Measurements from ENCODE around the gene IFT25.

Gene IFT25

DNA sequence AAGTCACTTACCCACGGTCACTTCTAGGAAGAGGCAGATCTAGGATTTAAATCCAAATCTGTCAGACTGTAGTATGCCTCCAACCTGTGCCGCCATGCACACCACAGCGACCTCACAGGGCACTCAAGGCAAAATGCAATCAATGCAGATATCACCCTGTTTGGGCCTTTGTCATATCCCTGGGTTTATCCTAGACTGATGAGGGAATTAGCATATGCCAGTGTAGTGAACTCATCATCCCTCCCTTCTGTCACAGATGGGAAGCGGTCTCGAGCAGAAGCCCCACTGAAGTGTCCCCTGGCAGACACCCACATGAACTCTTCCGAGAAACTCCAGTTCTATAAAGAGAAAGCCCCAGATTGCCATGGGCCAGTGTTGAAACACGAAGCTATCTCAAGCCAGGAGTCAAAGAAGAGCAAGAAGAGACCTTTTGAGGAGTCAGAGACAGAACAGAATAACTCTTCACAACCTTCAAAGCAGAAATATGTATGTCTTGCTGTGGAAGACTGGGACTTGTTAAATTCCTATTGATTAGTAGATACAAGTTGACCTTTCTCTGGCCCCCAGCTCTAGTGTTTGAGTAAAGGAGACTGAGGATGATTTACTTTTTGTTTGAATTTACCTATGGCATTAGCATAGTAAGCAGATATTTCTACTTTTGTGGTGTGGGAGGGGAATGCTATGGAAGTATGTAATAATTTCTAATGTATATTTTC is 22.1 kb upstream of the IFT25 start:
- Mint-ChIP-seq H3K27me3 (ENCODE audit: low read depth) (no peaks in the 10 kb centered on the region), H3K9me3 (no peaks in the 10 kb centered on the region), H3K4me3 (no peak overlapping the region), H3K36me3 (ENCODE audit: low read depth) (peaks cover 30% of the 10 kb centered on the region), H3K27ac (no peak overlapping the region), H3K4me1 (ENCODE audit: low read depth) (no peaks in the 10 kb centered on the region)

DNA sequence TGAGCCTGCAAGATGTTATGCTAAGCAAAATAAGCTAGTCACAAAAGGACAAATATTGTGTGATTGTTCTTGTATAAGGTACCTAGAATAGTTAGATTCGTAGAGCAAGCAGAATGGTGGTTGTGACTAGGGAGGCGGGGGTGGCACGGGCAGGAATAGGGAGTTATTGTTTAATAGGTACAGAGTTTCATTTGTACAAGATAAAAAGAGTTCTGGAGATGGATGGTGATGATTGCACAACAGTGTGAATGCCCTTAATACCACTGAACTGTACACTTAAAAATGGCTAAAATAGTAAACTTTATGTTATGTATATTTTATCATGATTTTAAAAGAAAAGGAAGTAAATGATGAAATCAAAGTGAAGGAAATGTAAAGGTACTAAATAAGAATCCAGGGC is 21.3 kb upstream of the IFT25 start:
- no peak overlapping the region for H3K27ac Mint-ChIP-seq
- H3K9me3 Mint-ChIP-seq: no peaks in the 10 kb centered on the region
- H3K27me3 Mint-ChIP-seq (ENCODE audit: low read depth): no peaks in the 10 kb centered on the region
- H3K36me3 Mint-ChIP-seq (ENCODE audit: low read depth): peaks cover 32% of the 10 kb centered on the region
- no peak overlapping the region for H3K4me3 Mint-ChIP-seq
- no peaks in the 10 kb centered on the region for H3K4me1 Mint-ChIP-seq (ENCODE audit: low read depth)

DNA sequence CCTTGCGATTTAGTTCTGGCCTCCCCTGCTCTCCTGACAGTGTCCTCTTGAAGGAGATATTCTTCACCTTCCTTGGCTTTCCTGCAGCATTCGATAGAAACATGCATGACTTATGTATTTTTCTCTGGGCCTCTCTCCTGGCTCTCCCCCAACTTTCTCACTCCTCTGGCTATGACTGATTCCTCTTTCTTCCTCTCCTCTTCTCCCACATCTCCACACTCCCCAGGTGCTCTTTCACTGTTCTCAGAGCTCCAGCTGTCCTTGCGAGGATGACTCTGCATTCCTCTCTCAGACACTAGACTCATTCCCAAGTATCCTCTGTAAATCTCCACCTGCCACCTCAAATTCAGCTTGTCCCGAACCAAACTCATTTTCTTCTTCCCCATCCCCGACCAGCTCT is 18.6 kb upstream of the IFT25 start:
- no peak overlapping the region for H3K4me3 Mint-ChIP-seq
- no peaks in the 10 kb centered on the region for H3K27me3 Mint-ChIP-seq (ENCODE audit: low read depth)
- H3K9me3 Mint-ChIP-seq: no peaks in the 10 kb centered on the region
- peak overlapping the region; percentile 16 for H3K27ac Mint-ChIP-seq
- H3K4me1 Mint-ChIP-seq (ENCODE audit: low read depth): no peaks in the 10 kb centered on the region
- H3K36me3 Mint-ChIP-seq (ENCODE audit: low read depth): peaks cover 29% of the 10 kb centered on the region

DNA sequence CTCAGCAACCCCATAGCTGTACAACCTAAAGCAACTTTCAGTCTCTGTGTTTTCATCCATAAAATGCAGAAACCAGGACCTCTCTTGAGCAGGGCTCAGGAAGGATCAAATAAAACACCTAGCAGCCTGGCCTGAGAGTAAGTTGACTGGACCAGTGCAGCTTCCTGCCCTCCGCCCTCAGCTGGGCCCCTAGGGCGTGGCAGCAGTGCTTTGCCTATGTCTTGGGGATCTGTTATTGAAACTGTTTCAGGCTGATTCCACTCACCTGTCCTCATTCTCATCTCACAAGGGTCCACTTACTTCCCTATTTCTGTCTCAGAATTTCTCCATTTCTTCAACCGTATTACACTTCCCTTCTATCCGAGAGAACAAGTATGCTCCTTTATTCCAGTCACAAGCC is 18.0 kb upstream of the IFT25 start:
- no peaks in the 10 kb centered on the region for H3K4me1 Mint-ChIP-seq (ENCODE audit: low read depth)
- H3K36me3 Mint-ChIP-seq (ENCODE audit: low read depth): peaks cover 28% of the 10 kb centered on the region
- H3K4me3 Mint-ChIP-seq: no peak overlapping the region
- H3K27me3 Mint-ChIP-seq (ENCODE audit: low read depth): no peaks in the 10 kb centered on the region
- H3K27ac Mint-ChIP-seq: no peak overlapping the region
- H3K9me3 Mint-ChIP-seq: no peaks in the 10 kb centered on the region

DNA sequence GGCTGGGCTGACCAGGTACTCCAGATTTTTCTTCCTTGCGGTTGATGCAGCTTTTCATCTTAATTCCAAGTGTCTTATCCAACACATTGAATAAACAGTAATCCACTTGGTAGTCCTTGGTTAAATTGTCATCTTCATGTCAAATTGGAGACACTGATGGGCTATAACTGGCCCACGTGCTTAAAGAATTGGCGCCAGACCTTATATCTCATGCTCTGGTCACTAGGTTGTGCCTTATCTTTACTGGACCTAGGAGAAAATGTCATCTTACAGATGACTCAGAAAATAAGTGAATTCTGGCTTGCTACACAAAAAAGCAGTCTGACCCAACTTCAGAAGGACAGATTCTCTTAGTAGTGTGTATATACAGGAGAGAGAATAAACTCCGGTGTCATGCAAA is 16.9 kb upstream of the IFT25 start:
- no peak overlapping the region for H3K27ac Mint-ChIP-seq
- peaks cover 21% of the 10 kb centered on the region for H3K36me3 Mint-ChIP-seq (ENCODE audit: low read depth)
- no peaks in the 10 kb centered on the region for H3K9me3 Mint-ChIP-seq
- peaks cover under 1% of the 10 kb centered on the region for H3K4me1 Mint-ChIP-seq (ENCODE audit: low read depth)
- no peaks in the 10 kb centered on the region for H3K27me3 Mint-ChIP-seq (ENCODE audit: low read depth)
- no peak overlapping the region for H3K4me3 Mint-ChIP-seq

DNA sequence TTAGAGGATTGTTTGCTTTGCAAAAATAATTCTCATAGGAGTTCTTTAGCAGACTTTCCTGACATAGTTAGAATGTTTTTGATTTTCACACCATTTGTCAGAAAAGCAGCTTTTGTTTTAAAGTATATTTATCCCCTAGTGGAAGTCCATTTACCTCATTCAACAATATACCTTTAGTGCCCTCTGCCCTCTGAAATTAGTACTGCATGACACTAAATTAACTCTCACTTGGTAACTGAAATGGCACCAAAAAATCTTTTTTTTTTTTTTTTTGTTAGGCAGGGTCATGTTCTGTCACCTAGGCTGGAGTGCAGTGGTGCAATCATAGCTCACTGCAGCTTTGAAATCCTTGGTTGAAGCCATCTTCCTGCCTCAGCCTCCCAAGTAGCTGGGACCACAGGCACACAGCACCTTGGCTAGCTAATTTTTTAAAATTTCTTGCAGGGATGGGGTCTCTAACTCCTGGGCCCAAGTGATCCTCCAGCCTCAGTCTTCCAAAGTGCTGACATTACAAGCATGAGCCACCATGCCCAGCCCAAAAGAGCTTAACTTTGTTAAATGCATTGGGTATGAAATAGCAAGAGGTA is 14.3 kb upstream of the IFT25 start:
- Mint-ChIP-seq H3K4me3 (no peak overlapping the region), H3K36me3 (ENCODE audit: low read depth) (peaks cover 13% of the 10 kb centered on the region), H3K27ac (no peak overlapping the region), H3K9me3 (no peaks in the 10 kb centered on the region), H3K27me3 (ENCODE audit: low read depth) (no peaks in the 10 kb centered on the region), H3K4me1 (ENCODE audit: low read depth) (peaks cover 11% of the 10 kb centered on the region)

DNA sequence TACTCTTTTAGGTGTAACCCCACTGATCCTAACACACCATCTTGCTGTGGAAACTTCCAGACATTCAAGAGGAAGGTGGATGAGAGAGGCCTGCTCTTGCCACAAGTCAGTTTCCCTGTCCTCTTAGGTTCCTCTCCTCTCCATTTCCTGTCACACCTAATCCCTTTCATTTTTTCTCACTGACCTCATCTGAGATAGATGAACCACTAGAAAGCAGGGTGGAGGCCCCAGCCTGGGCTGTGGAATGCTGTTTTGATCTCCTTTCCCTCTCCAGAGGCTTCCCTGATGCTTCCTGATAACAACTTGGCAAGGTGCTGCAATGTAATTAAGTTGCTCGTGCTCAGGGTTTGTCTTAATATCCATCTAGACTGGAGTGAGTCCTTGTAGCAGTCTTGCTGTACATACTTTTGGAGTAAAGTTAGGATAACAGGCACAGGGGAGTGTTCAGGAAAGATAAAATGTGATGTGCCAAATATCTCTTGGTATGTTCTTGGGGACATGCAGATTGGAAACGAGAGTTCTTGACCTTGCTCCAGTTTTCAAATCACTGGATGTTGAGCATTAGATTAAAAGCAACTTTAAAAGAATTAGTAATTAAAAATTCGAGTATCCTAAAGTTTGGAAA is 11.8 kb upstream of the IFT25 start:
- Mint-ChIP-seq H3K4me3 (no peak overlapping the region), H3K4me1 (ENCODE audit: low read depth) (peaks cover 13% of the 10 kb centered on the region), H3K9me3 (no peaks in the 10 kb centered on the region), H3K27me3 (ENCODE audit: low read depth) (no peaks in the 10 kb centered on the region), H3K27ac (peak overlapping the region; percentile 38), H3K36me3 (ENCODE audit: low read depth) (peaks cover 8% of the 10 kb centered on the region)

DNA sequence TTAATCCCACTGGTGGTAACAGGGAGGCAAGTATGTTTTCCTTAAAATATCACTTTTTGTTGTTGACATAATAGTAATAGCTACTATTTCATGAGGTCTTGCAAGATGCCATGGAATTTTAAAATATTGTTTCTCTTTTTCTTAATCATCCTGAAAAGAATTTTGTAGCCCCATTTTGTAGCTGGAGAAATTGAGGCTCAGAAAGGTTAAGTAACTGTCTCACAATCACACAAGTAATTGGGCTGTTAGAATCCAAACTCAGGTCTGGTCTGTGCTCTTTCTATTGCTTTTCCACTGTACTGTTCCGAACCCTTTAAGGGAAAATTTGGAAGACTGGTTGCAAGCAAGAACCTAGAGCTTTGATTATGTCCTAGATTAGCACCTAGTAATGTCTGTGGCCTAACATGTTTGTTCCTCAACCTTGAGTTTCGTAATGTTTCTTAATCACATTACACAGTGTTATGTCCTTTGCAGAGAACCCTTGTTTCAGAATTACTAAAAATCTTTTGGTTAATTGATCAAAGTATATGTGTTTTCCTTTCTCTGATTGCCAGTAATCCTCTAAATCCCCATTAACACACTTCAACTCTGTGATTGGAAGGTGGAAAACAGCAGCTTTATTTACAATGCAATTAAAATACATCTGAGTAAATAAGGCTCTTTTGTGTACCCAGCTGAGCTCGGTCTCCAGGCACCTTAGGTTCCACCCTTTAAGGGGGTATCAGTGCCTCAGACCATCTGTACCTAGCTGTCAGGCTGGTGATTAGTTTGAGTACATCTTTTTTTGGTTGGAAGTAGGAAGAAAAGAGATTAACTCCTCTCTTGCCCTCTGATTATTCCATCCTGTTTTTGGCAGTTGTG is 11.0 kb upstream of the IFT25 start:
- H3K27me3 Mint-ChIP-seq (ENCODE audit: low read depth): no peaks in the 10 kb centered on the region
- no peak overlapping the region for H3K4me3 Mint-ChIP-seq
- H3K4me1 Mint-ChIP-seq (ENCODE audit: low read depth): peaks cover 13% of the 10 kb centered on the region
- H3K27ac Mint-ChIP-seq: no peak overlapping the region
- H3K36me3 Mint-ChIP-seq (ENCODE audit: low read depth): peaks cover 8% of the 10 kb centered on the region
- H3K9me3 Mint-ChIP-seq: no peaks in the 10 kb centered on the region

DNA sequence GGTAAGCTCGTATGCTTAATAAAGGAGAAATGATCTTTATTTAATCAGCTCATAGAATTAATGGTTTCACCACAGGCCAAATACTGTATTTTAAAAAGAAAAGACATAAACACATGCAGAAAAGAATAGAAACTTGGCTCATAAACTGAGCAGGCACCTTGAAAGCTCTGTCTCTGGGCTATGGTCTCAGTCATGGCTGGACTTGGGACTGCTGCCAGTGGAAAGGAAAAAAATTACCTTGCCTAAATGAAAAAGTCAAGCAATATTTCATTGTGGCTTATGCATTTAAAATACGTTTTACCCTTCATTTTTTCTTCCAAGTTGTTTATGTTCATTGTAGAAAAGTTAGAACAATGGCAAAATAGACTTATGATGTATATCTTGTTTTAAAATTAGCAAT is 8.6 kb upstream of the IFT25 start:
- Mint-ChIP-seq H3K27ac (no peak overlapping the region), H3K4me3 (no peak overlapping the region), H3K27me3 (ENCODE audit: low read depth) (no peaks in the 10 kb centered on the region), H3K36me3 (ENCODE audit: low read depth) (peaks cover 8% of the 10 kb centered on the region), H3K9me3 (no peaks in the 10 kb centered on the region), H3K4me1 (ENCODE audit: low read depth) (peaks cover 15% of the 10 kb centered on the region)

DNA sequence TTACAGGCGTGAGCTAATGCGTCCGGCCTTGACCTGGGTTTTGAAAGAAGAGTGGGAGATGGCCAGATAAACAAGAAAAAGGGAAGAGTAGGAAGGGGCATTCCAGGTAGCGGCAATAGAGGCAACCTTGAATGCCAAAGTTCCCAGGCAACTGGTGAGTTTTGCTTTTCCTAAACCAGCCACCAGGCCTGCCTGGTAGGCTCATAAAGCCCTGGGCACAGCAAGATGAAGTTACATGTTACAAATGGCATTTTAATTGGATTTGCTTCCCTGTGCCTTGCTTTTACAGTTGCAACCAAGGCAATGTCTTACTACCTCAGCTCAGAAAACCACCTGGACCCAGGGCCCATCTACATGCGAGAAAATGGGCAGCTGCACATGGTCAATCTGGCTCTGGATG is 6.2 kb upstream of the IFT25 start:
- Mint-ChIP-seq H3K4me3 (no peak overlapping the region), H3K27ac (no peak overlapping the region), H3K4me1 (ENCODE audit: low read depth) (peaks cover 26% of the 10 kb centered on the region), H3K27me3 (ENCODE audit: low read depth) (no peaks in the 10 kb centered on the region), H3K36me3 (ENCODE audit: low read depth) (peaks cover 14% of the 10 kb centered on the region), H3K9me3 (no peaks in the 10 kb centered on the region)

DNA sequence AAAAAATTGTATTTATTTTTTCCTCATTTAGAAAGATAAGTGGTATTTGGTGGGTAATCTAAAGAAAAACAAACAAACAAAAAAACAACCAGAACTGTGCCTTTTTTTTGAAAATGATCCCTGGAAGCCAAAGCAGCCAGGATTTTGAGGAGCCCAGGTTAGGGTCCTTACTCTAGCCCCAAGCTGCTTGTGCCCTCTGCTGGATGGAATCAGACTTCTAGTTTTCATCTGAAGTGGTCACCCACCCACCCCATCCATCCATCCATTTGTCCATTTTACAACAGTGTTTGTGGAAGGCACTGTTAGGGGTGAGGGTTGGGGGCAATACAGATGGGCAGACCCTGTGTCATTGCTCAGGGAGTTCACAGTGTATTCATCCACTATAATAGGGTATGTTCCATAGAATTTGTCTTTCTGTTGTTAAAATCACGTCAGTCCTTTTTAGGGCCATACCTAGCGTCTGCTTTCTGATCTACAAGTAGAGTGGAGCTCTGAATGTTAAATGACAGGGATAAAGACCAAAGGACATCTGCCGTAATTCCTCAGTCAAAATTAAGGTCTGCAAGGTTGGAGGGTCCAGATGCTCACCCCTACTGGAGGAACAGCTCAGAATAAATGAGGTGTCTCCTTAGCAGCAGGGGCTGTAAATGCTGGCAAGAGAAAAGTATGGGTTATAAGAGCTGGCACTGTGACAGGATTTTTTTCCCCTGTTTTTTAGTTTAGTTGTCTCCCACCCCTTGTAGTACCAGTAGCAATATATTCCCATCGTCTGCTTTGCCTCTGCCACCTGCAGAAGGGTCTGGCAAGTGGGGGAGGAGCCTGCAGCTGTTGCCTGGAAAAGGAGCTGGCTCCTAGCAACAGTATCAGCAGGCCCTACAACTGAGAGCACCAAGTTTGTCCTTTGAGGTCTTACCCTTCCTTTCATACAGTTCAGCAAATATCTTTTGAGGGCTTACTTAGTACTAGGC is 3.8 kb upstream of the IFT25 start:
- peaks cover 16% of the 10 kb centered on the region for H3K36me3 Mint-ChIP-seq (ENCODE audit: low read depth)
- H3K4me1 Mint-ChIP-seq (ENCODE audit: low read depth): peaks cover 29% of the 10 kb centered on the region
- H3K9me3 Mint-ChIP-seq: no peaks in the 10 kb centered on the region
- H3K4me3 Mint-ChIP-seq: no peak overlapping the region
- no peaks in the 10 kb centered on the region for H3K27me3 Mint-ChIP-seq (ENCODE audit: low read depth)
- H3K27ac Mint-ChIP-seq: no peak overlapping the region

DNA sequence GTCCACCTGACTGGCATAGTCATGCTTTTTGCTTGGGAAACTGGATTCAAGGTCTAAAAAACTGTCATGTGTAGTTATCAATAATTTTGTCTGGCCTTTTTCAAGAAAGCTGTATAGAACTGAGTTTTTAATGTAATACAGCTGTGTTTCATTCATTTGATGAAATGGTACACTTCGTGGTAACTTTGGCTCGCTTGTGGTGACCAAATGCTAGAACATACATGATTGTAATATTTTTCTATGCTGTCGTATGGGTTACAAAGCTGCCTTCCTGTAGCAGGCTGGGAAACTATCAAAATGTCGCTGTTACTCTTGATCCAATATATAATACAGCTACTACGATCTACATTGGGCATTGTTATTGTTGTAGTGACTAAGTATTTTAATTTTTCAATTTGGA is 2.8 kb upstream of the IFT25 start:
- peaks cover 22% of the 10 kb centered on the region for H3K36me3 Mint-ChIP-seq (ENCODE audit: low read depth)
- H3K4me1 Mint-ChIP-seq (ENCODE audit: low read depth): peaks cover 37% of the 10 kb centered on the region
- peak overlapping the region; percentile 14 for H3K4me3 Mint-ChIP-seq
- H3K27me3 Mint-ChIP-seq (ENCODE audit: low read depth): no peaks in the 10 kb centered on the region
- H3K27ac Mint-ChIP-seq: no peak overlapping the region
- H3K9me3 Mint-ChIP-seq: no peaks in the 10 kb centered on the region

DNA sequence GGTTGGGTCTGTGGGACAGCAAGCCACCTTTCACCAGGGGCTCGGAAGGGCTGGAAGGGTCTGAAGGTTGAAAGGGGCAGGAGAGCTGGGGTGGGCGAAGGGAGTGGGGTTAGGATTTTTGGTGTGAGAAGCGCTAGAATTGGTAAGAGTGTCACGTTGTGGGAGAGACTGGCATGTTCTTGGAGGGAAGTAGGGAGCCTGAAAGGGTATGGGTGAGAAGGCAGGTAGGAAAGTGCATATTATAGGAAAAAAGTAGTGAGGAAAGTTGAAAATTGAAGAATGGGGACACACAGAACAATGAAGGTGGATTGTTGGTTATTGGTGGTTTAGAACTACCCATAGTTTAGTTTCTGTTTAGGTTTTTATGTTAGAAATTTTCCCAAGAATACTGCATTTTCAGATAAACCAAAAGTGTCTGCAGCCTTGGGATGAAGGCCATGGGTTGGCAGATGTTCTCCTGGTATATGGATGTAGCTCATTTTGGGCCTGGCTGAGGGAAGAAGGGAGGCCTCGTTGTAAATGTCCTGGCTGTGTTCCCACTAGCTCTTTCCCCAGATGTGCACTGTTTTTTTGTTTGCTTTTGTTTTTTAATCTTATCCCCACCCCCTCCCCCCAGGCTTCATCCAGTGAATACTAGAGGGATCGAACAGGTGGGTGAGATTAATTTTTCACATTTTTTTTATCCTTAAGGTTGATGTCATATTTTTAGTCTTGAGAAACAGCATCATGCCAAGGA is 1.8 kb upstream of the IFT25 start:
- no peaks in the 10 kb centered on the region for H3K27me3 Mint-ChIP-seq (ENCODE audit: low read depth)
- H3K36me3 Mint-ChIP-seq (ENCODE audit: low read depth): peaks cover 22% of the 10 kb centered on the region
- H3K4me1 Mint-ChIP-seq (ENCODE audit: low read depth): peaks cover 46% of the 10 kb centered on the region
- H3K4me3 Mint-ChIP-seq: peak overlapping the region; percentile 91
- no peaks in the 10 kb centered on the region for H3K9me3 Mint-ChIP-seq
- peak overlapping the region; percentile 84 for H3K27ac Mint-ChIP-seq

All from T-helper 1 cell treated with Interleukin-12 subunit alpha and Interleukin-12 subunit beta and Interleukin-4 antibody, amounts not matched to agents 30 μg/mL and 1 μg/mL, for 36 hours (primary cell).